Epithelial cell of prostate (primary cell): ENCODE measurements around the gene IFNGR2.
A peak's percentile ranks its signal among the peaks of the same experiment; 100 is the strongest.
"Not testable (repeated sequence)": the region's sequence is repeated elsewhere in the genome, so short reads cannot be mapped to it uniquely, and the experiment has no call there.

Experiments
- DNase-seq: peaks from one replicate; pipeline ENCODE4 v3.0.0-alpha.2; 2011; ENCODE audit warnings: low read depth, low spot score
- H3K27ac ChIP-seq: fragments of 450-650 bp; 2 replicates; pipeline ENCODE4 v1.5.1; 2017; ENCODE audit warnings: mild to moderate bottlenecking

The IFNGR2 gene, protein sequence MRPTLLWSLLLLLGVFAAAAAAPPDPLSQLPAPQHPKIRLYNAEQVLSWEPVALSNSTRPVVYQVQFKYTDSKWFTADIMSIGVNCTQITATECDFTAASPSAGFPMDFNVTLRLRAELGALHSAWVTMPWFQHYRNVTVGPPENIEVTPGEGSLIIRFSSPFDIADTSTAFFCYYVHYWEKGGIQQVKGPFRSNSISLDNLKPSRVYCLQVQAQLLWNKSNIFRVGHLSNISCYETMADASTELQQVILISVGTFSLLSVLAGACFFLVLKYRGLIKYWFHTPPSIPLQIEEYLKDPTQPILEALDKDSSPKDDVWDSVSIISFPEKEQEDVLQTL

DNA sequence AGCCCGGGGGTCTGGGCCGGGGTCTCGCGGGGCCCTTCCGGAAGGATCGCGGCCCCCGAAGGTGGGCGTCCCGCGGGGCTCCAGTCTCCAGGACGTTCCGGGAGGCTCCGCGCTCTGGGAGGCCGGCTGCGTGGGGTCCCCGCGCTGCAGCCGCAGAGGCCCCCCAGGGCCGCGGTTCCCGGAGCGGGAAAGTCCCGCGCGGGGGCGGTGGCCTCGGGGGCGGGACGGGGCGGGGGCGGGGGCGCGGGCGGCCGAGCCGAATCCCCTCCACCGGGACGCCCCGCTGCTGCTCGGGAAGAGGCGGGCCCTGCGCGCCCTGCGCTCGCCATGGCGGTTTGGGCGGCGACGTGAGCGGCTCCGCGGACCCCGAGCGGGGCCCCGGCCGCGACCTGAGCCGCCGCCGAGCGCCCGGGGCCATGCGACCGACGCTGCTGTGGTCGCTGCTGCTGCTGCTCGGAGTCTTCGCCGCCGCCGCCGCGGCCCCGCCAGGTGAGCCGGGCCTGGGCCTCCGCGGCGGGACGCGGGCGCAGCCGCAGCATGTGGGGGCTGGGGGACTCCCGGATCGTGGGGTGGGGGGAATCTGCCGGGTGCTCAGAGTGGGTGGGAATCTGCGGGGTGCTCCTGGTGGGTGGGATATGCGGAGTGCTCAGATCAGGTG lies at the start of gene IFNGR2:
Gene IFNGR2 (plus strand): TSS at position 286 of the 658 bp plus-strand sequence. CDS start 131 bp downstream, at position 417.
- peak within 1 kb of the TSS; percentile 89 for H3K27ac ChIP-seq
- DNase-seq: no peak

DNA sequence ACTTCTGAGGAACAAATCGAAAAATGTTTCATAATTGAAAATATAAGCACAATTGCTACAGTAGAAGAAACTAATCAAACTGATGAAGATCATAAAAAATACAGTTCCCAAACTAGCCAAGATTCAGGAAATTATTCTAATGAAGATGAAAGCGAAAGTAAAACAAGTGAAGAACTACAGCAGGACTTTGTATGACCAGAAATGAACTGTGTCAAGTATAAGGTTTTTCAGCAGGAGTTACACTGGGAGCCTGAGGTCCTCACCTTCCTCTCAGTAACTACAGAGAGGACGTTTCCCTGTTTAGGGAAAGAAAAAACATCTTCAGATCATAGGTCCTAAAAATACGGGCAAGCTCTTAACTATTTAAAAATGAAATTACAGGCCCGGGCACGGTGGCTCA lies 47.9 kb upstream of the IFNGR2 start:
- H3K27ac ChIP-seq: no peak overlapping the region
- no peak for DNase-seq

DNA sequence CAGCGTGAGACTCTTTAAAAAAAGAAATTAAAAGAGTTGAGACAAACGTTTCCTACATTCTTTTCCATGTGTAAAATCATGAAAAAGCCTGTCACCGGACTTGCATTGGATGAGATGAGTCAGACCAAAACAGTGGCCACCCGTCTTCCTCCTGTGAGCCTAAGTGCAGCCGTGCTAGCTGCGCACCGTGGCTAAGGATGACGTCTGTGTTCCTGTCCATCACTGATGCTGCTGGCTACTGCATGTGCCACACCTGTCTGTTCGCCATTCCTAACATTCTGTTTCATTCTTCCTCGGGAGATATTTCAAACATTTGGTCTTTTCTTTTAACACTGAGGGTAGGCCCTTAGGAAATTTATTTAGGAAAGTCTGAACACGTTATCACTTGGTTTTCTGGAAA lies 47.2 kb upstream of the IFNGR2 start:
- DNase-seq: no peak
- H3K27ac ChIP-seq: no peak overlapping the region

DNA sequence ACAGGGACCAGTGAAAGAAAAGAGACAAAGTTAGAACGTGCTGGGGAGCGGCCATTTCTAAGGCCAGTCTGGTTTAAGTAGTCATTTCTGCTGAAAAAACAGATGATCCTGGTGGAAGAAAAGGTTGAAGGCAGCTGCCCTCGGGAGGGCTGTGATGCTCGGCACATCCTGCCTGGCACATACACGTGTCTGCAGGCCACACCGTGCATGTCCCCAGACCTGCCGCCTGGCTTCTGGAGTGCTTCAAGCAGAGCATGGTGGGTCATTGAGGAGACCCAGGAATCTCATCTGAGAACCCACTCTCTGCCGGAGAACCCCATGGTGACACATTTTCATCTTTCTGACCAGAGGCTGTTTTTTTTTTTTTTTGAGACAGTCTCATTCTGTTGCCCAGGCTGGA lies 46.0 kb upstream of the IFNGR2 start:
- no peak for DNase-seq
- no peak overlapping the region for H3K27ac ChIP-seq

DNA sequence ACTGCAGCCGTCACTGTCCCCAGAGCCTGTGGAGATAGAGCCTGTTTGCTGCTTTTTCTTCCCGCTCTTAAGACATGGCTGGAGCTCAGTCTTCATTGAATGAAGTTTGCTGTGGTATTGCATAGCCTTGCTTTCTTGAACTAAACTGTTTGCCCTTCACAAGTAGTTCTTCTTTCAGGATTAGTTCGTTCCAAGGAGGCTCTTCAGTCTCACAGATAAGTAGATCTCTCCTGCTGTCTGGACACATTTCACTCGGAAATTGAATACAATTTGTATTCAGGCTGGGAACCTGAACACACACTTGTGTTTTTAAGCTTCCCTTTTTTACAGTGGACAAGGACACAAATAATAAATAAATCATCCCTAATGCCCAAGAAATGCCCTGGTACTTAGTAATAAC lies 43.8 kb upstream of the IFNGR2 start:
- no peak overlapping the region for H3K27ac ChIP-seq
- no peak for DNase-seq

DNA sequence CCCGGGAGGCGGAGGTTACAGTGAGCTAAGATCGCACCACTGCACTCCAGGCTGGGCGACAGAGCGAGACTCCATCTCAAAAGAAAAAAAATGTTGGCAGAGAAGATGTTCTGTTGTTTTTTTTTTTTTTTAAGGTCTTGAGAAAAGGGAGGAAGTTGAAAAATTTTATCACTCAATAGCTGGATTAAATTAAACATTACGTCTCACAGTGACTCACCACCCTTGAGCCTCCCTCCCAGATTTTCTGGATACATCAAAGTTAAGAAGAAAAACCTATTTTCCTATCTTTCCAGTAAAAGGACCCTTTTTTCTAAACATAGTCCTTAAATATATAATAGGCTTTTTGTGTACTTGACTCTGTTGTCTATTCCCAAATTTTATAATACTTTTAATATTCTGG lies 42.9 kb upstream of the IFNGR2 start:
- DNase-seq: no peak
- H3K27ac ChIP-seq: peak overlapping the region; percentile 81

DNA sequence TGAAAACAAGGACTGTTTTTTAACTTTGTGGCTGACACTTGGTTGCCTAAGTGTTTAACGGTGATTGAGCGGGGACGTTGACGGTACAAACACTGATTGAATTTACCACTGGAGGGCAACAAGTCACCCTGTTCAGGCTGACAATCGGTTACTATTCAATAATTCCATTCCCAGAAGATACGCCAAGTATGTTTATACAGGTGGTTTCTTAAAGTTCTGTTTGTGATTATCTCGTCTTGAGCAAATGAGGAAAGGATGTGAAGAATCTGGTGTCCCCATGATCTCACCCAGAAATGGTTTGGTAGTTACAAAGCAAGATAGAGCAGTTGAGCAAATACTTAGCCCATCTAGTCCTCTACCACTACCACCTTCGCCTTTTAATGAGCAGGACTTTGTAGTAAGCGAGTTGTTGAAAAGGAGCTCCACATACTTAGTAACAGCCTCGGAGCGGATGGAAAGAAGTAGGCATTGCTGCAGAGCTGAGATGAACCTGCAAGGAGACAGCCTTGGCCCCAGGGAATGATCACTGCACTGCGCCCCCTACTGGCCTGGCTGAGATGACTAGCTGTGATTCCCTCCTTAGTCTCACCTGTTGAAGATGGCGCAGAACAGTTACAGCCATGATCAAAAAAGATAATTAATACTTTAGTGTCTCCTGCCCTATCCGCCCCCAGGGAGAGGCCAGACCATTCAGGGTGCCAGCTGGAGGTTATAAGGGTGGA lies 42.2 kb upstream of the IFNGR2 start:
- peak overlapping the region; percentile 81 for H3K27ac ChIP-seq
- DNase-seq: no peak

DNA sequence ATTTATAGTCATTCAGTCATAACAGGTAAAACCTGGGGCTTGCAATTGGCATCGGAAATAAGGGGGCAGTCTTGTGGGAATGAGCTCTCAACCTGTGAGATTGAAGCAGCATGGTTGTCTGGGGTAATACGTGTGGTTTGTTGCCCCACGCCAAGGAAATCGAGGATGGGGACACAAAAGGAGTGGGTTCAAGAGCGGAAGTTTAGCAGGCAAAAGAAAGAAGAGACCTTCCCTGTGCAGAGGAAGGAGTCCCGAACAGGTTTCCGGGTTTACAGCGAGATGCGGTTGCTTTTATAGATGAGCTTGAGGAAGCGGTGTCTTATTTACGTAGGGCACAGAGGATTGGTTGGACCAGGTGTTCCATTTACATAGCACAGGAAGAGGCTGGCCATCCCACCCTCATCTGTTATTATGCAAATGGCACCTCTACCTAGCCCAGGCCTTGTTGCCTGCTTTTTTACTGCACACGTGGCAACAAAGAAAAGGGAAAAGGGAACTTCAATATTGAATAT lies 41.1 kb upstream of the IFNGR2 start:
- DNase-seq: peak; percentile 51
- peak overlapping the region; percentile 81 for H3K27ac ChIP-seq

DNA sequence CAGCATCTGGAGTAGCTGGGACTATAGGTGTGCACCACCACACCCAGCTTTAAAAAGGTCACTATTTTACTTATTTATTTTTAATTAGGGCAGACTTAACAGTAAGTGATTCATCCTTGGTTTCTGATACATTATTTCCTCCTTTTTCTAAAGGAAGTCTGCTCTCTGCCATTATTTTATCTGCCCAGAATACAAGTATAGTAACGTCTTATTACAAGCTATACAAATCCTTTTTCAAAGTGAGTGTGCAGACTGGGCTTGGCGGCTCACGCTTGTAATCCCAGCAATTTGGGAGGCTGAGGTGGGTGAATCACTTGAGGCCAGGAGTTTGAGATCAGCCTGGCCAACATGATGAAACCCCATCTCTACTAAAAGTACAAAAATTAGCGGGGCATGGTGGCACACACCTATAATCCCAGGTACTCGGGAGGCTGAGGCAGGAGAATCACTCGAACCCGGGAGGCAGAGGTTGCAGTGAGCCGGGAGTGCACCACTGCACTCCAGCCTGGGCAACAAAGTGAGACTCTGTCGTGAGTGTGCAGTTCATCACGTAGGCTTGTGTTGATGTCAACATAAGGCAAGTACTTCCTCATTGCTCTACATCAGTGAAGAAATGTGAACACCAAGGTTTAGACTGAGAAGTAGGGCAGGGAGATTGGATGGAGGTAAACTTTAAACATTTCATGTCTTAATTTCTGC lies 39.2 kb upstream of the IFNGR2 start:
- H3K27ac ChIP-seq: peak overlapping the region; percentile 2
- DNase-seq: not testable (repeated sequence)

DNA sequence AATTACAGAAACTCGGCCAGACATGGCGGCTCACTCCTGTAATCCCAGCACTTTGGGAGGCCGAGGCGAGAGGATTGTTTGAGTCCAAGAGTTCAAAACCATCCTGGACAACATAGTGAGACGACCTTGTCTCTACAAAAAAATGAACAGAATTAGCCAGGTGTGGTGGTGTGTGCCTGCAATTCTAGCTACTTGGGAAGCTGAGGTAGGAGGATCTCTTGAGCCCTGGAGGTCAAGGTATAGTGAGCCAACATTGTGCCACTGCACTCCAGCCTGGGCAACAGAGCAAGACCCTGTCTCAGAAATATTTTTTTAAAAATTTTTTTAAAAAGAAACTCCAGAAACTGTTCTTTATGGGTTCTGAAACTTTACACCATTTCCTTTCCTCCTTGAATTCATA lies 38.4 kb upstream of the IFNGR2 start:
- no peak for DNase-seq
- H3K27ac ChIP-seq: no peak overlapping the region

DNA sequence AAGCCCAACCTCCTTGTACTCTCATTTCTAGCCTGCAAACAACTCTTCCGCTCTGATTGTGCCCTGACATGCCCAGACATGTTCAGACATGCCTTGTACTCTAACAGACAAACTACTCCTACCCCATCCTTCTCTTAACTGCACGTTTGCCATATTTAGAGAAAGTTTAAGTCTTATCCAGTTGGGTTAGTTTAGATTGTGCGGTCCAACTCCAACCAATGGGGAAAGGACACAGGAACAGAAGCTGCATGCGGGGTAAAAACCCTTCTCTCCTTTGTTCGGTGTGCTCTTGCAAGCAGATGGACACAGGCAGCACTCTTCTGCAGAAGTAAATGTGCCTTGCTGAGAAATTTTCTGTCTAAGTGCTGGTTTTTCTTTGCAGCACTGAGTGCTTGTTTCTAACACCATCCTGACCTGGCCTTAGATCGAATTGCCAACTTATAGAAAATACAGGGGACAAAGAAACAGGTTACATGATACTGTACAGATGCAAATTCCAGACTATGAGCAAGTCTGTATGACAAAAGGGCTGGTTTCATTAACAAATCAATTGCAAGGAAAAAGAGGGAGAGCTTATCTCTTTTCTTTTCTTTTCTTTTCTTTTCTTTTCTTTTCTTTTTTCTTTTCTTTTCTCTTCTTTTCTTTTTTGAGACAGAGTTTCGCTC lies 35.8 kb upstream of the IFNGR2 start:
- DNase-seq: no peak
- H3K27ac ChIP-seq: peak overlapping the region; percentile 3

DNA sequence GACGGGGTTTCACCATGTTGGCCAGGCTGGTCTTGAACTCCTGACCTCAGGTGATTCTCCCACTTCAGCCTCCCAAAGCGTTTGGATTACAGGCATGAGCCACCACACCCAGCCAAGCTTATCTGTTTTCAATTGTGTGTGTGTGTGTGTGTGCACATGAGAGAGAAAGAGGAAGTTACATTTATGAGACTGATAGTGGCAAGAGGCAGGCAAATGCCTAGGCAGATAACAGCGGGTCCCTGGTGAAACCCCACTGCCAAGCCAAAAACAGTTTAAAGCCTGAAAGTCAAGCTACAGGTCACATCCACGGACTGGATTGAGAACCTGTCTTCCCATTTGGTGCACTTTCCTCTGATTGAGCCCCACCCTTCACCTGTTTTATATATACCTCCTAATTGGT lies 35.1 kb upstream of the IFNGR2 start:
- no peak overlapping the region for H3K27ac ChIP-seq
- DNase-seq: no peak

DNA sequence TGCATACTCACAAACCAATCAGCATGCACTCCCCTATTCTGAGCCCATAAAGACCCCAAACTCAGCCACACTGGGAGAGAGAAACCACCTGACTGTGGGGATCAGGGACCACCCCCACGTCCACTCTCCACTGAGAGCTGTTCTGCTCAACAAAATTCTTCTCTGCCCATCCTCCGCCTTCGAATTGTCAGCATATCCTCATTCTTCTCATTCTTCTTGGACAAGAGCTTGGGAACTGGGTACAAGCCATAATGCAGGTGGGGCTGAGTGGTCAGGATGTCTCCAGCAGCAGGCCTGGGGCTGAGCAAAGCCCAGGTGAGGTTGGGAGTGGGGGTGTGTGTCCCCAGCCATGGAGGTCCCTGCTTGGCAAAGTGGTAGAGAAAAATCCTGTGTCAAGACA lies 34.6 kb upstream of the IFNGR2 start:
- H3K27ac ChIP-seq: no peak overlapping the region
- DNase-seq: no peak

DNA sequence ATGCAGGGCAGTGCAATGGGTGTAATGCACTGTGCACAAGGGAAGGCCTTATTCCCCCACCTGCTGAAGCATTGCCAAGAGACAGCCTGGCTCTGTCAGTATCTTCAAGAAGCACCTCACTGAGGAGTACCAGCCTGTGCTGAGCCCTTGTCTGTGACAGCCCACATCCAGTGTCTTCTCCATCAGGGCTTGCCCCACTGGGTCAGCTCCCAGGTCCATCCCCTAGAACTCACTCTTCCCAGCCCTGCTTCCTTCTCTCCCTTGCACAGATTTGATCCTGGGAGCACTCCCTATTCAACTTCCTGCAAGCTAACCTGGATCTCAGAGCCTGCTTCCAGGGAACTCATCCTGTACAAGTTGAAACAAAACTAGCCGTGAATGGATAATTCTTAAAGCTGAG lies 33.6 kb upstream of the IFNGR2 start:
- no peak overlapping the region for H3K27ac ChIP-seq
- no peak for DNase-seq

DNA sequence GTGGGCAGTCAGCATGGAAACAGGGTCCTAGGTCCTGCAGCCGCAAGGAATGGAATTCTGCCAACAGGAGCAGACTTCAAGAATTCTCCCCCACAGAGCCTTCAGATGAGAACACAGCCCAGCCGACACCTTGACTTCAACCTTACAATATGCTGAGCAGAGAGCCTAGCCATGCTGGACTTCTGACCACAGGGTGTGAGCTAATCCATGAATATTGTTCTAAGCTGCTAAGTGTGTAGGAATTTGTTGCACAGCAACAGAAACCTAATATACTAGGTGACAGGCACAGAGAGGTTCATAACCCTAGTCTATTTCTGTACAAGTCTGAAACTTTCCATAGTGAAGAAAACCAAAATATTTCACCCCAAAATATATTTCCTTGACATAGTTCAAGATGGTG lies 32.9 kb upstream of the IFNGR2 start:
- no peak for DNase-seq
- H3K27ac ChIP-seq: no peak overlapping the region

DNA sequence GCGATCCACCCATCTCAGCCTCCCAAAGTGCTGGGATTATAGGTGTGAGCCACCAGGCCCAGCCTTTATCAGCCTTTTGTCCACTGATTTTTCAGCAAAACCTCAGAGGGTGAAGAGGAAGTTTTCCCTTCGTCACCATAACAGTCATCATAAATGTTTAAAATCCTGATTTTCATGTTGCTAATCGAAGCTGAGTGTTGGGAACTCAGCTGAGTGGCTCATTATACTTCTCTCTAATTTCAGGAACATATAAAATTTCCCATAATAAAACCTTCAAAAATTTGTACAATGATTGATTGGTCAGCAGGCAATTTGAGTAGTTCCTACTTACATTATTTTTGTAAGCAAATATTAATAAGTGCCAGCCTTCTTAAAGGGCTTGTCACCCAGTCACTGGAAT lies 31.8 kb upstream of the IFNGR2 start:
- H3K27ac ChIP-seq: no peak overlapping the region
- DNase-seq: no peak

DNA sequence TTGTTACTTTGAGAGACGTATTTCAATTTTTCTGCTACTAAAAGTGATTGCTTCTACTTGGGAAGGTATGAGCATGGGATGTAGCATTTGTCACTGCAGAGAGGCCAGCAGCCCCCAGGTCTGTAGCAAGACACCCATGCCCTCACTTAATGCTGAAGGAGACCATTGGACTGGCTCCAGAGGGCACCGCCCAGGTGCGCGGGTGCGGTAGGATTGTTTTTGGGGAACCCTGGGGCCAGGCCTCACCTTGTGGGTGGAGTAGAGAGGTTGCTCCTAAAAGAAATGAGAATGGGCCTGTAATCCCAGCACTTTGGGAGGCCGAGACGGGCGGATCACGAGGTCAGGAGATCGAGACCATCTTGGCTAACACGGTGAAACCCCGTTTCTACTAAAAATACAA lies 30.6 kb upstream of the IFNGR2 start:
- DNase-seq: no peak
- H3K27ac ChIP-seq: no peak overlapping the region

DNA sequence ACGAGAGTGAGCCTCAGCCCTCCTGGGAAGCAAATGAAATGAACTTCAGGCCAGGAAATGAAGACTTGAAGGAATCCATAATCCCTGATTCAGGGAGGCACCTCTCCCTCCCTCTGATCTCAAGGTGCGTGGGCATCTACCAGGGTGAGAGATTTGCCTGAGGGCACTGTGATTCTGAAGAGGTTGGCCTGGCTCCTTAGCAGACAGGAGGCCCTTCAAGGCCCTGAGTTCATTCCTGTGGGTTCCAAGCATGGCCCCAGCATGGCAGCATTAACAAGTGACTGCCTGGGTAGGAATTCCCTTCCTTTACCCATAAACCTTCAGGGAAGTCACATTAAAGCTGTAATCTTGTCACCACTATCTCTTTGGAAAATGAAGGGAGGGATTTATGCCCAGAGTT lies 29.8 kb upstream of the IFNGR2 start:
- H3K27ac ChIP-seq: peak overlapping the region; percentile 2
- no peak for DNase-seq

DNA sequence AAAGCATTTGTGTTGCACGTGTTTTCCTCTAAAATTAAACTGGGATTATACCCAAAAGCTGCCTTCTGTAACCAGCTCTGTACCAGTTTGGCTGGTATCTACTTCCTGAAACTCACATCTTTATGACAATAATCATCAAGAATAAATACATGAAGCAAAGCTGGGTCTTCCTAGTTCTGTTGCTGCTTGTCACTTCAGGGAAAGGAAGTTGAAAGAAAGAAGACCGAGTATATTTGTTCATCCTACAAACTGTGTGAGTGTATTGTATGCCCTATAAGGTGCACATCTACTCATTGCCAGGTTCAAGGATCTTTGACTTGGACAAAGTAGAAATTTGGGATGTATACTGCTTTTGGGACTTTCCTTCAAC lies 29.1 kb upstream of the IFNGR2 start:
- no peak for DNase-seq
- peak overlapping the region; percentile 2 for H3K27ac ChIP-seq

DNA sequence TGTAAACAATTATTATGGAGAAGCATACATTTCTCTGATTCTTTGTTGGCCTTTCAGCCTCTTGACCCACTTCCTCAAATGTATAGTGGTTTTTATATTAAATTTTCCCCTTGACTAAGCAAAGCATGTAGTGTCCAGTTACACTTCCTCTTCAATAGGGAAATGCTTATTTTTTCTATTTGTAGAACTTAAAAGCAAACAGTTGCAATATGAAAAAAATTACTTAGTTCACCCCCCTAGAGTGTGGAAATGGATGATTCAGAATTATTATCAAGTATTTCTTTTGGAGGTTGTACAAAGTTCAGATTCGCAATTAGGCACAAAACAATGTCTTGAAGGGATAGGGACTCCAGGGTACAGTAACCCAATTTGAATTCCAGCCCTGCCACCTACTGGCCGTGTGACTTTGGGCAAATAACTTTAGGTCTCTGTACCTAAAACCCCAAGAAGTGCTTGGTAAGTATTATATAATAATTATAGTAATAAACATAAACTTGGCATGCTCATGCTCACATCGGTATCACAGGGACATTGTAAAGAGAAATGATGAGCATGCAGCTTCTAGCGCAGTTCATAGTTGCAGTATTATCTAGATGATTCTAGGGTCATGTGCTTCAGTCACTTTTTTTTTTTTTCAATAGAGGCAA lies 28.6 kb upstream of the IFNGR2 start:
- DNase-seq: no peak
- H3K27ac ChIP-seq: peak overlapping the region; percentile 2
